Ishikawa (cell line): Measurements from ENCODE around the gene HPX.

ENCODE experiments used
- CEBPB ChIP-seq: IDR thresholded peaks from 2 replicates; pipeline ENCODE4 v1.6.1; 2012
- CREB1 ChIP-seq: IDR thresholded peaks from 2 replicates; pipeline ENCODE4 v1.6.1; 2012; ENCODE audit warnings: low read depth
- EGR1 ChIP-seq: IDR thresholded peaks from 2 replicates; pipeline ENCODE4 v1.6.1; 2012
- EP300 ChIP-seq: IDR thresholded peaks from 2 replicates; pipeline ENCODE4 v1.6.1; 2012; ENCODE audit warnings: borderline replicate concordance
- FOXM1 ChIP-seq: IDR thresholded peaks from 2 replicates; pipeline ENCODE4 v1.6.1; 2012; ENCODE audit warnings: low read depth, borderline replicate concordance
- MAX ChIP-seq: IDR thresholded peaks from 2 replicates; pipeline ENCODE4 v1.6.1; 2012
- NFIC ChIP-seq: IDR thresholded peaks from 2 replicates; pipeline ENCODE4 v1.6.1; 2012
- RAD21 ChIP-seq: IDR thresholded peaks from 2 replicates; pipeline ENCODE4 v1.6.1; 2012; ENCODE audit warnings: low read depth
- REST ChIP-seq: IDR thresholded peaks from 2 replicates; pipeline ENCODE4 v1.6.1; 2012; ENCODE audit warnings: low read depth, mild to moderate bottlenecking
- TAF1 ChIP-seq: IDR thresholded peaks from 2 replicates; pipeline ENCODE4 v1.6.1; 2012; ENCODE audit warnings: low read depth, mild to moderate bottlenecking
- TCF12 ChIP-seq: IDR thresholded peaks from 2 replicates; pipeline ENCODE4 v1.6.1; 2012; ENCODE audit warnings: low read depth
- TEAD4 ChIP-seq: IDR thresholded peaks from 2 replicates; pipeline ENCODE4 v1.6.1; 2012
- USF1 ChIP-seq: IDR thresholded peaks from 2 replicates; pipeline ENCODE4 v1.6.1; 2012
- YY1 ChIP-seq: IDR thresholded peaks from 2 replicates; pipeline ENCODE4 v1.6.1; 2012; ENCODE audit warnings: low read depth
- ZBTB7A ChIP-seq: IDR thresholded peaks from 2 replicates; pipeline ENCODE4 v1.6.1; 2012; ENCODE audit warnings: low read depth

Gene HPX

GRCh38 chr11:6438979-6439571, 1.7 kb downstream of the HPX start:
- TF ChIP-seq YY1 (no peak), RAD21 (peak; percentile 51; the same call in 1 of the 2 replicates)

- TF ChIP-seq ZBTB7A (no peak), EP300 (no peak), REST (no peak), EGR1 (no peak), MAX (no peak), TEAD4 (no peak), USF1 (no peak)
Observed at GRCh38 chr11:6437993-6438392, 2.8 kb downstream of the HPX start.

- TF ChIP-seq FOXM1: no peak
- TF ChIP-seq EP300: no peak
- no peak for TF ChIP-seq ZBTB7A
- no peak for TF ChIP-seq CREB1
- TF ChIP-seq MAX: no peak
- no peak for TF ChIP-seq TEAD4
- TF ChIP-seq RAD21: no peak
Observed at GRCh38 chr11:6437423-6437822, 3.4 kb downstream of the HPX start.

GRCh38 chr11:6433998-6434660, 6.7 kb downstream of the HPX start:
- no peak for TF ChIP-seq ZBTB7A
- TF ChIP-seq TAF1: no peak
- no peak for TF ChIP-seq REST
- no peak for TF ChIP-seq EGR1
- no peak for TF ChIP-seq MAX
- TF ChIP-seq EP300: no peak
- no peak for TF ChIP-seq CREB1
- no peak for TF ChIP-seq RAD21

GRCh38 chr11:6431861-6432260, 8.9 kb downstream of the HPX start:
- TF ChIP-seq FOXM1 (no peak), ZBTB7A (no peak), TEAD4 (peak; percentile 72), RAD21 (no peak), TCF12 (no peak), REST (no peak), NFIC (peak; percentile 55; the same call in 1 of the 2 replicates), EP300 (0 out of 2 replicates have a peak, but pooled peaks have one; percentile 24), CEBPB (no peak), TAF1 (no peak), MAX (no peak)
